HT-29 (cell line): ENCODE results near the gene PIGW. TPM values are rescaled to one million over a fixed set of nuclear protein-coding genes. Genes with fewer than 3 reads are reported as not detected.
A peak's percentile ranks its signal among the peaks of the same experiment; 100 is the strongest.
"Not testable (repeated sequence)": the region's sequence is repeated elsewhere in the genome, so short reads cannot be mapped to it uniquely, and the experiment has no call there.

Experiments used
- DNase-seq: peaks from one replicate; pipeline ENCODE4 v3.0.0-alpha.2; 2015; ENCODE audit warnings: low spot score
- total RNA-seq: library from RNA; depleted of rRNA; stranded (reverse); fragments of >200 nt; shearing (Covaris generic); gene quantifications from 2 replicates; pipeline ENCODE4 v1.2.3, GENCODE V29; 2014

The PIGW gene
- total RNA-seq, 1 experiment from 2014 or later = 25.7 TPM

DNA sequence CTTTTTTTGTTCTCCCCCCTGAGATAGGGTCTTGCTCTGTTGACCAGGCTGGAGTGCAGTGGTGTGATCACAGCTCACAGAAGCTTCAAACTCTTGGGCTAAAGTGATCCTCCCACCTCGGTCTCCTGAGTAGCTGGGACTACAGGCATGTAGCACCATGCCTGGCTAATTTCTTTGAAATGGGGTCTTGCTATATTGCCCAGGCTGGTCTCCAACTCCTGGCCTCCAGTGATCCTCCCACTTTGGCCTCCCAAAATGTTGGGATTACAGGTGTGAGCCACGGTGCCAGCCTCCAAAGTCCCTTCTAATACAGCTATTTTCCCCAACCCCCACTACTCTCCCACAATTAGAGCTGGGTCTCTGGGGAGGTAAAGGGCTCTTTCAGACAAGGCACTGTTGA is 26.3 kb upstream of the PIGW start:
- not testable (repeated sequence) for DNase-seq

DNA sequence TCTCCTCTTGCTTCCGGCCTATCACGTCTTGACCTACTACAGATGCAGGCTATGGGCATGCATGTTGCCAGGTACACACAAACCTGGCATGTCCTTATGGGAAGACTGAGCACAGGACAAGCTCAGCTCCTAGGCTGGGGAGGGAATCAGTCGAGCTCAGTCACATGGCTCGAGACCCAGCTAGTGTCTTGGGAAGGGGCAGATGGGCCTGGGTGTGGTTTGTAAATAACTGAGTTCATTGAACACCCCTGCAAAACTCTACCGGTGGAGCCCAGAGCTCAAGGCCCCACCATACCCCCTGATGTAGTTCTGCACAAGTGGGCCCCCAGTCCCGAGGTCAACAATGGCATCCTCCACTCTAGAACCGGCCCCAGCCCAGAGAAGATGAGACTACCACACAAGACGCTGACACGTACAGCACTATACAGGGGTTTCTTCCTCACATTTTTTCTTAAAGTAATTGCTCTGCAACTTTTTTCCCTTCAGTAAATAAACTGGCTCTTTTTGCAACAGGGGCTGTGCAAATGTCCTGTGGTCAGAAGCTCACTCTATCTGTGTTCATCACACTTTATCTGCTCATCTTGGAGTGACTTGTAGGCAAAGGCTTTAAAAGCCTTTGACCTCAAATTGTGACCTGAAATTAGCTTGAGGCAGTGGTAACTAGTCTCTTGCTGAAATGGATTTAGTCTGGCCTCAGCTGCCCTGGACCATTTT is 25.4 kb upstream of the PIGW start:
- no peak for DNase-seq

DNA sequence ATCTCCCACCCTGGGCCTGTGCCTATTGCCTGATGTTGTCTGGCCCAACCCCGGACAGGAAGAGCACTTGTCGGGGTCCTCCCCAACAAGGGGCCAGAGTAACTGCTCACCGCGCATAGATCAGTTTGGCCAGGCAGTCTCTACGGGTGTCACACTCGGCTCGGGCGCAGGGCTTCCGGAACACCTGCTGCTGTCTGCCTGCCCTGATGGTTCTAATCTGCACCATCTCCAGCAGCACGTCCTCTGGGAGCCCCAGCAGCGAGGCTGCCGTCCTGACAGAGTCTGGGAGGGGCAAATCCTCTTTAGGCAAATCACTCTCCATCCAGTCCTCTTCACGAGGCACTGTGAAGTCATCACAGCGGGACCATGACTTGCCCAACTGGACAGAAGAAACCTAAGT is 24.2 kb upstream of the PIGW start:
- DNase-seq = no peak

DNA sequence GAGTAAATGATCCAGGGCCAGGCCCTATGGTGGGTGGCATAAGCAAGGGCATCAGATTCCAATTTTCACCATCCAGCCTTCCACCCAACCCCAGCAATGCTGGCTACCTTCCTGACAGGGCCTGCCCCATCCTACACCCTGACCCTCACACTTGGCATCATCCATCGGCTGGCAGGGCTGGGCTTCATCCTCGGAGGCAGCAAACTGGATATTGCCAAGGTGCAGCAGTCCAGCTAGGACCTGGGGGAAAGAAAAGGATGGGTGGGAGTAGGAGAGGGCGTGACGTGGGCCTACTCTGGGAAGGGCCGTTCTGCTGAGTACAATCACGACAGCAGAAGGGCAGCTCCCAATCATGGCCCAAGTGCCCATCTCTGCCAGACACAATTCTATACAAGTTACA is 23.6 kb upstream of the PIGW start:
- DNase-seq = no peak

DNA sequence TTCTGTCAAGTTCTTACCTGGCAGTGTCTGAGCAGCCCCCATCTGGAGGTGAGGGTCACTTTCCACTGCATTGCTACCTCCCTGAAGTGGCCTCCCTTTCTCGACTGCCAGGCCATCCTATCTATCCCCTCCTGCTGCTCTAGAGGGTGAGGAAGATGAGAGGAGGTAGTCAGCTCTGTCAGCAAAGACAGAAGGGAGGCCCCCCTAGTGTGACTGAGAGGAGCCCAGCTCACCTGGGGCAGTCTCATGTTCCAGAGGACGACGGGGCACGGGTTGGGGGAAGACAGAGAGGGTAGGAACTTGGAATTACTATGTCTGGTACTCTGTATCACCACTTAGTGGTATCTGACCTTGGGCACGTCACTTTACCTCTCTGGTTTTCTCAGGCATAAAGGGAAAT is 22.1 kb upstream of the PIGW start:
- DNase-seq = no peak

DNA sequence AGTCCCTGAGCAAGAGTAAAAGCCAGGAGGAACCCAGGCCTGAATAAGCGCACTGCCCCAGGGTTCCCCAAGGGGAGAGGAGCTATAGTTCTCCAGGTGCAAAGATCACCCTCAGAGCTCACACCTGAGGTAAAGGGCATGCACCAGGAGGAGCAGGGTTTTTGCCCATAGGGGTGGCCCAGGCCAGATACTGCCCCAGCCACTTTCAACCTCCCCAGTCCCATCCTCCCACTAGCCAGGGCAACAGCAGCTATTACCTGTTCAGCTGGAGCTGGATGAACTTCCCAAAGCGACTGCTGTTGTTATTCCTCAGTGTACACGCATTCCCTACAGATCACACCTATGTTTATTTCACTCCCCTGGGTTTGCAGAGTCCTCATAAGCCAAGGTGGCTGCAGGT is 19.9 kb upstream of the PIGW start:
- DNase-seq = no peak

DNA sequence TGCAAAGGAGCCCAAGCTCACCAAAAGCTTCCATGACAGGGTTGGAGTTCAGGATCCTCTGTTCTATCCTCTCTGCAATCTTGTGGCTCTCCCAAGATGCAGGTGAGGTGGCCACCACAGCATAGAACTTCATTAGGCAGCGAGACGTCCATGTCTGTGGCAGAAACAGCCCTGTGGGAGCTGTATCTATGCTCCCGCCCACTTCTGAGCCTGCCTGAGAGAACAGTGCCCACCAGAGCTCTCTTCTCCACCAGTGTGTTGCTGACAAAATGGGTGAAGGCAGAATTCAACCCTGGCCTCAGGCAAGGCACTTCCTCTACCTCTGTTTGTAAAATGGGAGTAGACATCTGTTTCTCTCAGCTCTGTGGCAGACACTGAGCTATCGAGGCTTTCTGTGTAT is 18.9 kb upstream of the PIGW start:
- no peak for DNase-seq

DNA sequence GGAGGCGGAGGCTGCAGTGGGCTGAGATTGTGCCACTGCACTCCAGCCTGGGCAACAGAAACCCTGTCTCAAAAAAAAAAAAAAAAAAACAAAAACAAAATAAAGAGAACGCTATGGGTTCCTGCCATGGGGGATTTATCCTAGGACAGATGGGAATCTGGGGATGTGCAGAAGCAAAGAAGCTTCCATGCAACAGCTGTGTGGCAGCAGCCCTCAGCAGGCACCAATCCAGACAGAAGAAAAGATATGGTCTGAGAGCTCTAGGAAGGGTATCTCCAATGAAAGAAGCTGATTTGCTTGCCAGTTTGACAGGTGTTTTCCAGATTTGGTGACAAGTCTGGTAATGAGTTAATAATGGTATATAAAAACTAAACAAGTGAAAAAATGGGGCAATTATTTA is 11.7 kb upstream of the PIGW start:
- no peak for DNase-seq

DNA sequence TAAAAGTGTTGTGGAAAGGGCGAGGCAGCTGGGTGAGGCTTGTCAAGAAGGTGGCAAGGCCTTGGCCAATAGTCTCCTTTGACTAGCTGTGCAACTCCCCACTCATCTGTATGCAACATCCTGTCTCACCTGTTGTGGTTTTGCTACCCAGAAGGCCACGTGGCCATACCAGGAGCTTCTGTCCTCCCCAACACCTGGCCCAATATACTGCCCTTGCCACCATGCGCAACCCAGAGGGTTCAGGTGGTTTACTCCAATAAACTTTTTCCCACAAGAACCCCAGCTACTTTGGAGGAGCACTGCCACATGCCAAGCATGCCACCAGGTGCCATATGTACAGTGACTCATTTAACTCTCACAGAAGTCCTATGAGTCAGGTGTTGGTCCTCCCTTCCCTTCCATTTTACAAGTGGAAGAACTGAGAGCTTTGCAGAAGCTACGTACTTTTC is 10.3 kb upstream of the PIGW start:
- DNase-seq = no peak

DNA sequence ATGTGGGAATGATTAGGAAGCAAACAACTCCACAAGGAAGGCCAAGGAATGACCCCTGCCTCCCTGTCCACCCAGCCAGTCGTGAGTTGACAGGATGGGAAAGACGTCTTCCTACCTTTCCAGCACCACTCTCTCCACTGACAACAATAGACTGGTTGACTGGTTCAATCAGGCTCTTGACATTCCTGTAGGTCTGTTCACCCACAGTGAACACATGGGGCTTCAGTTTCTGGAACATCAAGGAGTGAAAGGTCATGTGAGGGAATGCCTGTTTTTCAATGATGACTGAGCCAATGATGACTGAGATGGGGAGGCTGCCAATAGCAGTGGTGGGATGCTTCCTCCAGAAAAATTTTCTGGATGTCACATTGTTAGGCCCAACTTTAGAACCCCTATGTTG is 9.7 kb upstream of the PIGW start:
- no peak for DNase-seq

DNA sequence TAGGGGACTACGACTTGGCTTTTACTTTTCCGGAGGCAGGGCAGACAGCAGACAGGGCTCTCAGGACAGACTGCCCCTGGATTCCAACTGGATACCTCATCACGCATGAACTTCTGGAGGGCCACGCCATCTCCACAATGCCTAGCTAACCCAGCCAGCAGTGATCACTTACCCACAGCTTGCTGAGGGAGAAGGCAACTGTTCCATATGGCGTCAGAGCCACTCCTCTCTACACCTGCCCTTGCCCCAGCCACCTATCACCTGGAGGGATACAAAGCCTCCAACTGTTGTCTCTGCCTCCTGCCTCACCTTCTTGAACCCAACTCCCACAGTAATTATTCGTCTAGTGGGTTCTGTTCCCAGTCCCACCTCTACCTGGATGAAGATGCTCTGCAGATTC is 8.9 kb upstream of the PIGW start:
- no peak for DNase-seq

DNA sequence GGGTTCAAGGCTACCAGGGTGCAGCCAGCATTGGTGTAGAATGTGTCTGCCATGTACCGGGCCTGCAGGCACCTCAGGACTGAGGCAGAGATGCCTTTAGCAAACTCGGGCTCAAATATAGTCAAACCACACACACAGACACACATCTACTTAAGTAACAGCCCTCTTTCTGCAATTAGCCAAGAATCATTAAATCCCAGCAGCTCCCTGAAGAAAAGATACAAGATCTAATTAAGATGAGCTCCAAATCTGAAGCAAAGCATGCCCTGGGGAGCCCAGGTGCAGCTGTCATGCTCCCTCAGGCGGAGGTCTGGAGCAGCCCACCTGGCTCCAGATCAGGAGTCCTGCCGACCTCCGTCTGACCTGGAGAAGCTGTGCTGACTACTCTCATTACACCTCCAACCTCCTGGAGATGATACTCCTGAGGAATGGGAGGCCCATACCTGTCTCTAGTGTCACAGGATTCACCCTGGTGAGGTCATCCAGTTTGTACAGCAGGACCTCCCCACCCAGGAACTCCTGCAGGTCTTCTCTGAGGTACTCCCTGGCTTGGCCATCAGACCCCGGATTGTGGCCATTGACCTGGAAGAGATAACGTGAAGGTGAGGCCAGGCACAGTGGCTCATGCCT is 7.1 kb upstream of the PIGW start:
- DNase-seq = no peak

DNA sequence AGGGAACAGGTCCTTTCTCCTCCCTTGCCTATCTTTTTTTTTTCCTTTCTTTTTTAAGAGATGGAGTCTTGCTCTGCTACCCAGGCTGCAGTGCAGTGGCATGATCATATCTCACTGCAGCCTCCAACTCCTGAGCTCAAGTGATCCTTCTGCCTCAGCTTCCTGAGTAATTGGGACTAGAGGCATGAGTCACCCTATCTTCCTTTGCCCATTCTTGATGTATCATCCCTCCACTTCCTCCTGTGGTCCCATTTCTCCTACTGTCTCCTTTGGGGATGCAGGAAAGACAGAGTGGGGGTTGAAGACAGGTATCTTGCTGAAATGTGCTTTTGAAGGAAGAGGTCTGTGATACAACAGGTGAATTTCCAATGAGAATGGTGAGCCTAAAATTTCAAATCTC is 5.7 kb upstream of the PIGW start:
- DNase-seq = no peak

DNA sequence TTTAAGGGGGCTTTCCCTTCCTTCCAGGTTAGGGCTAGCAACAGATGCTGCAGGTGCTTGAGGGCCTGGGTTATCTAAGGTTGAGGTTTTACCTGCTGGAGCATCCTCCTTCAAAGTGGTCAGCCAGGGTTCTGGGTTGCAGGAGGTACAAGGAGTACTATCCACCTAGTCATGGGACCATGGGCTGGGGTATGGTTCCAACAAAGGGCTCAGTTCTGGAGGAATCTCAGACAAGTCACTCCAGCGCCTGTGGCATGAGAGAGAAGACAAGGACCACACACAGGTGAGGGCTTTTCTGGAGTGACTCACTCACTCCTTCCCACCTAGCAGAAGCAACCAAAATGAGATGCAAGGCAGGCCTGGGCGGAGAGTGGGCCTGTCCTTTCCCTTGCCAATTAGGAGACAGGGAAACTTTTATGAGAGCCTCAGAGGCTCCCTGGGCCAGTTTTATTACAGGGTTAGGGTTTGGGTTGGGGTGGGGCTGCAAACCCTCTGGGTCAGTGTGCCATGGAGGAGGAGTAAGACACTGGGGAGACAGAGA is 2.3 kb upstream of the PIGW start:
- no peak for DNase-seq

DNA sequence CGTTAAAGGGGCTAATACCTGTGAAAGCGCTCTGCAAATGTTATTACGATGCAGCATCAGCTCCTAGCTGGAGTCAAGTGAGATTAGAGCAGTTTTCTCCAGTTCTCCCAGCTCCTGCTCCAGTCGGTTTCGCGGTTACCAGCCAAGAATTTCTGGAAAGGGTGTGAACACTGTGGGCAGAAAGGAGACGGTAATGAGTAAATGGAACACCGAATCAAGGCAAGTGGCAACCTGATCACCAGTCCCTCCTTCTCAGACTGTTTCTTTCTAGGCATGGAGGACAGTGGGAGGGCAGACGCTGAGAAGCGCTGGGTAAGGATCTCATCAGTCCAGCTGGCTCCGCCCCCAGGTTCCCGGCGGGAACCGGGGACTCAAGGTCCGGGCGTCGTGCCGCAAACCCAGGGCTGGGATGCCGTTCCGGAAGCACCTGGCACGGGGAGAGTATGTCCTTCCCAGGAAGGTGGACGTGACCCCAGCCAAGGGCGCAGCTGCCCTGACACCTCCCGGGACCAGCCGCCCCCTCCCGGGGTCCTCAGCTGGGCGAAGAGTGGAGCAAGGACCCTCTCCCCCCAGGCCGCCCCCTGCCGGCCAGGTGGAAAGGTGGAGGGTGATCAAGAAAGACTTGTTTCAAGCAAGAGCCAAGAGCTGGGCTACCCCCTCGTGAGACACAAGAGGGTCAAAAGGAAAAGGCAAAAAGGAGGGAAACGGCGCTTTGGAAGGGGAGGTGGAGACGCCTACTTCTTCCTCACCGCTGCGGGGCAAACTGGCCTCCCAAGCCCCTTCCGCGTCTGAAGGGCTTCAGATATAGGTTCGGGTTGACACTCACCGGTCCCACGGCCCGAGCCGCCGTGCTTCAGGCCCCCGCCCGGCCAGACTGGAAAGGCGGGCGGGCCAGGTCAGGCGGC is 600 bp upstream of the PIGW start:
- peak; percentile 95 for DNase-seq

DNA sequence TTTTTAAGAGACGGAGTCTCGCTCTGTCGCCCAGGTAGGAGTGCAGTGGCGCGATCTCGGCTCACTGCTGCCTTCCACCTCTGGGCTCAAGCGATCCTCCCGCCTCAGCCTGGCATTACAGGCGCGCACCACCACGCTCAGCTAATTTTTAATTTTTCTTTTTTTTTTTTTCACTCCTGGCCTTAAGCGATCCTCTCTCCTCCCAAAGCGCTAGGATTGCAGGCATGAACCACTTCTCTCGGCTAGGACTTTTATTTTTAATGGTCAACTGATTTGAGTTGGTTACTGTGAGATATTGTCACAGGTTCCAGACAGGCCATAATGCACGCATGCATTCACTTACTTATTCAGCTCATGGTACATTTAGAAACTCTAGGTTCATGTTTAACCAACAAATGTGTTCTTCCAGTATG is 888 bp downstream of the PIGW start:
- no peak for DNase-seq

DNA sequence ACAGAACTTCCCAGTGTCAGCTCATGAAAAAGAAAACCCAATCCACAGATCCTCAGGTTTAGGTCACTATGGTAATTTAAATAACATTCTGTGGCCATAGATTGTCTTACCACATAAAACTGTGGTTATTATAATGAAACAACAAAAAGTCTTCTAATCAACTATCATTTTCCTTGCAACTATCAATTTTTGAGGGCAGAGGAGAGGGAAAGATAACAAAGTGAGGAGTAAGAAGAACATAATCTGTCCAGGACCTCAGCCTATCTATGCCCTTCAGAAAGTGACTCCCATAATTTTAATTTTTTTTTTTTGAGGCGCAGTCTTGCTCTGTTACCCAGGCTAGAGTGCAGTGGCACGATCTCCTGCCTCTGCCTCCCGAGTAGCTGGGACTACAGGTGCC is 5.9 kb downstream of the PIGW start:
- DNase-seq = no peak

DNA sequence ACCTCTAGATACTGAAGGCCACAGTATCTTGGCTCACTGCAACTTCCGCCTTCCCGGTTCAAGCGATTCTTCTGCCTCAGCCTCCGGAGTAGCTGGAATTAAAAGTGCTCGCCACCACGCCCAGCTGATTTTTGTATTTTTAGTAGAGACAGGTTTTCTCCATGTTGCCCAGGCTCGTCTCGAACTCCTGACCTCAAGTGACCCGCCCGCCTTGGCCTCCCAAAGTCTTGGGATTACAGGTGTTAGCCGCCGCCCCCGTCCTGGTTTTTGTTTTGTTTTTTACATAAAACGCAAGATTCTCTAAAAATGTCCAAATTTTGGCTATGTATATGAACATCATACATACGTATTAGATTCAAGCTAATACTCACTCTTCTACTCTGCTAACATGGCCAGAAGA is 8.0 kb downstream of the PIGW start:
- no peak for DNase-seq

DNA sequence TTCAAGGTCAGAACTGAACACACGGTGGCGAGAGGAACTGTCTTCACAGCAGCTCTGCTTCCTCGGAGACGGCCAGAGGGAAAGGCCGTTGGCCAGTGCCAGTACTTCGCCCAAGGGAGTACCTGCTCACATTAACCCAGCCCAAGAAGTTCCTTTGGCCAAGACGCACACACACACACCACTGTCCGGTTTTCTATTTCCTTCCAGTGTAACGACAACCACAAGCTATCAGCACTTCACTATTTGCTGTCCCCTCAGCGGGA is 9.2 kb downstream of the PIGW start:
- no peak for DNase-seq

DNA sequence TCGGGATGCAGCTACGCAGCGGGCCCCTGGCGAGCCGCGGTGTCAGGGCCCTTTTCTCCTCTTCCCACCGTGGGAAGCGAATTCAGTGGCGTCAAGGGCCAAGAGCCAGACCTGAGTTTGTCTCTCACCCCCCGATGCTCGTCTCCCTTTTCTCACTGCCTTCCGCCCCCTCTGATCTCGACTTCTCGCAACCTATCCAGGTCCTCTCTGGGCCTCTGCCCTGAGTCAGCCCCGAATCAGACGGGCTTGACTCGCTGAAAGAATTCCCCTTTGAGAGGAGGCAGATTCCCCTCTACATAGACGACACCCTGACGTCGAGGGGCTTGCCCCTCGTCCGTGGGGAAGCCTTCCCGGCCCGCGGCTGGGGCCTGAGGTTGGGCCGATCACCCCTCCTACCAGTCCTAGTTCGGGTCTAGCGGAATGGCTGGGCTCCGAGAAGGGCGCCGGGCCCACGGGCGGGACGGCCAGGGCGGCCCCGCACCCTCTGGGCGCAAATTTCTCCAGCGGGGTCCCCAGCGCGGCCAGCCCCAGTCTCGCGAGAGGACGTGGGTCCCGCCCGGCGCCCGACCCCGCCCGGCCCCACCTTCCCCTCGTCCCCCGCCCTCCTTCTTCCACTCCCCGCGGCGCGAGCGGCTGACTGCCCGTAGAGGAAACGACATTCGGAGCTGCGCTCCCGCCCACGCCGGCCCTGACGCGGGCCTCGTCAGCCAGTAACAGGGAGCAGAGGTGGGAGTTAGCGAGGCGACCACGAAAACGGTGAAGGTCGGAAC is 9.7 kb downstream of the PIGW start, which contains the start of gene GGNBP2:
GGNBP2 (plus strand) TSS at position 613 of the 770 bp plus-strand sequence. CDS start 806 bp downstream, outside the sequence.
- DNase-seq = peak; percentile 98

DNA sequence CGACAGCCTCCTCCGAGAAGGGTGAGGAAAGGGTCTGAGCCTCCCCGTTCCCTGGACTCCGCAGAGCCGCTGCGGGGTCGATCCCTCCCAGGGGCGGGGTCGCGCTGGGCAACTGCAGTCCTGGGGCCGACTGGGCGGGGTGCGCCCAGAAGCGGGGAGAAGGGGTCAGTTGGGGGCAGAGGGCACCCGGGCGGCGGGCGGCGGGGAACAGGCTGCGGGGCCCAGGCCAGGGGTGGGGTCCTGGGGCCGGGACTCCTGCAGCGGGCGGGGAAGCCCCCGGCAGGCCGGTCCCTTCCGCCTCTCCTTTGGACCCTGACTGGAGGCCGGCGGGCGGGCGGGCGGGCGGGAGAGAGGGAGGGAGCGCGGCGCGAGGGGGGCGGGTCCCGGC is 10.3 kb downstream of the PIGW start:
- DNase-seq = no peak
